Measurements from ENCODE around the gene ZNF133.

ZNF133 gene

GRCh38 chr20:18255526-18255925 is 32.8 kb upstream of the ZNF133 start:
- no peak overlapping the region for H3K4me3 ChIP-seq (ENCODE audit: low read length)
- no peak for TF ChIP-seq CTCF (IDR thresholded peaks at IDR 0.05; ENCODE audit: insufficient read depth, low read depth, low read length, missing control alignments)
- DNase-seq (ENCODE audit: low read depth), result no peak

GRCh38 chr20:18256440-18257090 is 31.8 kb upstream of the ZNF133 start:
- no peak overlapping the region for H3K4me3 ChIP-seq (ENCODE audit: low read length)
- TF ChIP-seq CTCF (IDR thresholded peaks at IDR 0.05; ENCODE audit: insufficient read depth, low read depth, low read length, missing control alignments), result no peak
- no peak for DNase-seq (ENCODE audit: low read depth)

- no peak for TF ChIP-seq CTCF (IDR thresholded peaks at IDR 0.05; ENCODE audit: insufficient read depth, low read depth, low read length, missing control alignments)
- H3K4me3 ChIP-seq (ENCODE audit: low read length), result no peak overlapping the region
- no peak for DNase-seq (ENCODE audit: low read depth)
Observed at GRCh38 chr20:18258126-18258860, 30.0 kb upstream of the ZNF133 start.

GRCh38 chr20:18259730-18260129 is 28.6 kb upstream of the ZNF133 start:
- peak; percentile 41 for DNase-seq (ENCODE audit: low read depth)
- TF ChIP-seq CTCF (IDR thresholded peaks at IDR 0.05; ENCODE audit: insufficient read depth, low read depth, low read length, missing control alignments), result no peak
- H3K4me3 ChIP-seq (ENCODE audit: low read length), result no peak overlapping the region

GRCh38 chr20:18263723-18264122 is 24.6 kb upstream of the ZNF133 start:
- no peak for TF ChIP-seq CTCF (IDR thresholded peaks at IDR 0.05; ENCODE audit: insufficient read depth, low read depth, low read length, missing control alignments)
- no peak overlapping the region for H3K4me3 ChIP-seq (ENCODE audit: low read length)
- DNase-seq (ENCODE audit: low read depth), result peak; percentile 81

GRCh38 chr20:18265441-18265840 is 22.9 kb upstream of the ZNF133 start:
- no peak for TF ChIP-seq CTCF (IDR thresholded peaks at IDR 0.05; ENCODE audit: insufficient read depth, low read depth, low read length, missing control alignments)
- no peak overlapping the region for H3K4me3 ChIP-seq (ENCODE audit: low read length)
- no peak for DNase-seq (ENCODE audit: low read depth)
